ENCODE measurements around the gene DUSP6. TPM values are rescaled to one million over a fixed set of nuclear protein-coding genes. Genes with fewer than 3 reads are reported as not detected.

DUSP6 gene
- total and polyA plus RNA-seq, 4 donors: 24.1 to 37.0 (median 35.3) TPM

DNA sequence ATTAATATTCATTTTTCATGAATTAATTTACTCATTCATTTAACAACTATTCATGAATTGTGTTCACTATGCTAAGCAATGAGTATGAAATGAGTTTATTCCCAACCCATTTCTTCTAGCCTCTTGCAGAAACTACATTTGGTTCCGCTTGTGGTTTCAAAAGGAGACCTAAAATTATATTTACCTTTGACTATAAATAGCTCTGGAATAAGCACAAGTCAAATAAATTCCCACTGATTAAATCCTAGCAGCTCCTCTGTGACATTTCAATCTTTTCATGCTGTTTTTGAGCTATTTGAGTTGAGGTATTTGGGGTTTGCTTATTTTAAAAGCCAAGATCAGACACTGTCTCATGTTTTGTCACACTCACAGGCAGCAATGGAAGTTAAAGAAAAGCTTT, 46.9 kb downstream of the DUSP6 start (continued):
- TF ChIP-seq, protein P1, sequence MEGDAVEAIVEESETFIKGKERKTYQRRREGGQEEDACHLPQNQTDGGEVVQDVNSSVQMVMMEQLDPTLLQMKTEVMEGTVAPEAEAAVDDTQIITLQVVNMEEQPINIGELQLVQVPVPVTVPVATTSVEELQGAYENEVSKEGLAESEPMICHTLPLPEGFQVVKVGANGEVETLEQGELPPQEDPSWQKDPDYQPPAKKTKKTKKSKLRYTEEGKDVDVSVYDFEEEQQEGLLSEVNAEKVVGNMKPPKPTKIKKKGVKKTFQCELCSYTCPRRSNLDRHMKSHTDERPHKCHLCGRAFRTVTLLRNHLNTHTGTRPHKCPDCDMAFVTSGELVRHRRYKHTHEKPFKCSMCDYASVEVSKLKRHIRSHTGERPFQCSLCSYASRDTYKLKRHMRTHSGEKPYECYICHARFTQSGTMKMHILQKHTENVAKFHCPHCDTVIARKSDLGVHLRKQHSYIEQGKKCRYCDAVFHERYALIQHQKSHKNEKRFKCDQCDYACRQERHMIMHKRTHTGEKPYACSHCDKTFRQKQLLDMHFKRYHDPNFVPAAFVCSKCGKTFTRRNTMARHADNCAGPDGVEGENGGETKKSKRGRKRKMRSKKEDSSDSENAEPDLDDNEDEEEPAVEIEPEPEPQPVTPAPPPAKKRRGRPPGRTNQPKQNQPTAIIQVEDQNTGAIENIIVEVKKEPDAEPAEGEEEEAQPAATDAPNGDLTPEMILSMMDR (IDR thresholded peaks at IDR 0.05; ENCODE audit: low read depth, low read length, missing input control): no peak

DNA sequence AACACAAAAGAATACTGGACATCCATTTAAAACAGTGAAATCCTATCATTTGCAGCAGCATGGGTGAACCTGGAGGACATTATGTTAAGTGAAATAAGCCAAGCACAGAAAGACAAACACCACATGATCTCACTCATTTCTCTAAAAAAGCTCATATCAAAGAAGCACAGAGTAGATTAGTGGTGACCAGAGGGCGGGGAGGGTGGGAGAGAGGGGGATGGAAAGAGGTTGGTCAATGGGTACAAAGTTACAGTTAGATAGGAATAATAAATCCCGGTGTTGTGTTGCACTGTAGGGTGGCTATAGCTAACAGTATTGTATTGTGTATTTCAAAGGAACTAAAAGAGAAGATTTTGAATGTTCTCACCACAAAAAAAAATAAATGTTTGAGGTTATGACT, 52.4 kb downstream of the DUSP6 start:
- H3K36me3 ChIP-seq (ENCODE audit: control insufficient read depth in 4 of 4, insufficient read depth in 3 of 4, low read depth in 1 of 4, low read length in 3 of 4): no peaks in the 10 kb centered on the region
- no peak for DNase-seq (ENCODE audit: low spot score)
- 91% methylated on average over 2 of the region's 2 CpGs for WGBS
- H3K9me3 ChIP-seq (ENCODE audit: control insufficient read depth in 4 of 4, low read length in 3 of 4): no peaks in the 10 kb centered on the region
- peaks cover 0 to 3% (median under 1%) of the 10 kb centered on the region in 4 donors for H3K4me1 ChIP-seq (ENCODE audit: control insufficient read depth in 4 of 4, insufficient read depth in 4 of 4, low read length in 3 of 4)
- H3K9ac ChIP-seq (ENCODE audit: low read depth in 1 of 2, low read length in 2 of 2): no peak overlapping the region
- TF ChIP-seq NR2F2 (IDR thresholded peaks at IDR 0.05): no peak
- no peak overlapping the region for H3K4me3 ChIP-seq (ENCODE audit: low read depth in 1 of 3, low read length in 3 of 3)
- H3K27ac ChIP-seq (ENCODE audit: low read depth in 1 of 2, low read length in 2 of 2): no peak overlapping the region
- H3K27me3 ChIP-seq (ENCODE audit: control insufficient read depth in 4 of 4, insufficient read depth in 4 of 4, low read length in 3 of 4): no peaks in the 10 kb centered on the region

DNA sequence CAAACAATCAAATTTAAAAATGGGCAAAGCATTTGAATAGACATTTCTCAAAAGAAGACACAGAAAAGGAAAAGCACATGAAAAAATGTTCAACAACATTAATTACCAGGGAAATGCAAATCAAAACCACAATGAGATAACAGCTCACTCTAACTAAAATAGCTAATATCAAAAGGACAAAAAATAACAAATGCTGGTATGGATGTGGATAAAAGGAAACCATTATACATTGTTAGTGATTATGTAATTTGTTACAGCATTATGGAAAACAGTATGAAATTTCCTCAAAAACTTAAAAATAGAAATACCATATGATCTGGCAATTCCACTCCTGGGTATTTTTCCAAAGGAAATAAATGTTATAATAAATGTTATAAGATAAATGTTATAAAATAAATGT, 52.9 kb downstream of the DUSP6 start:
- H3K36me3 ChIP-seq (ENCODE audit: control insufficient read depth in 4 of 4, insufficient read depth in 3 of 4, low read depth in 1 of 4, low read length in 3 of 4): no peaks in the 10 kb centered on the region
- H3K27me3 ChIP-seq (ENCODE audit: control insufficient read depth in 4 of 4, insufficient read depth in 4 of 4, low read length in 3 of 4): no peaks in the 10 kb centered on the region
- H3K4me3 ChIP-seq (ENCODE audit: low read depth in 1 of 3, low read length in 3 of 3): no peak overlapping the region
- H3K9ac ChIP-seq (ENCODE audit: low read depth in 1 of 2, low read length in 2 of 2): no peak overlapping the region
- H3K4me1 ChIP-seq (ENCODE audit: control insufficient read depth in 4 of 4, insufficient read depth in 4 of 4, low read length in 3 of 4): no peaks in the 10 kb centered on the region
- no peak for DNase-seq (ENCODE audit: low spot score)
- H3K27ac ChIP-seq (ENCODE audit: low read depth in 1 of 2, low read length in 2 of 2): no peak overlapping the region
- no peak for TF ChIP-seq RAD21 (IDR thresholded peaks at IDR 0.05)
- no peak for TF ChIP-seq EGR1 (IDR thresholded peaks at IDR 0.05; ENCODE audit: low read depth in 2 of 2)
- TF ChIP-seq HNF4G (IDR thresholded peaks at IDR 0.05): no peak
- TF ChIP-seq YY1 (IDR thresholded peaks at IDR 0.05): no peak
- TF ChIP-seq FOXA2 (IDR thresholded peaks at IDR 0.05): no peak
- TF ChIP-seq, protein P2, sequence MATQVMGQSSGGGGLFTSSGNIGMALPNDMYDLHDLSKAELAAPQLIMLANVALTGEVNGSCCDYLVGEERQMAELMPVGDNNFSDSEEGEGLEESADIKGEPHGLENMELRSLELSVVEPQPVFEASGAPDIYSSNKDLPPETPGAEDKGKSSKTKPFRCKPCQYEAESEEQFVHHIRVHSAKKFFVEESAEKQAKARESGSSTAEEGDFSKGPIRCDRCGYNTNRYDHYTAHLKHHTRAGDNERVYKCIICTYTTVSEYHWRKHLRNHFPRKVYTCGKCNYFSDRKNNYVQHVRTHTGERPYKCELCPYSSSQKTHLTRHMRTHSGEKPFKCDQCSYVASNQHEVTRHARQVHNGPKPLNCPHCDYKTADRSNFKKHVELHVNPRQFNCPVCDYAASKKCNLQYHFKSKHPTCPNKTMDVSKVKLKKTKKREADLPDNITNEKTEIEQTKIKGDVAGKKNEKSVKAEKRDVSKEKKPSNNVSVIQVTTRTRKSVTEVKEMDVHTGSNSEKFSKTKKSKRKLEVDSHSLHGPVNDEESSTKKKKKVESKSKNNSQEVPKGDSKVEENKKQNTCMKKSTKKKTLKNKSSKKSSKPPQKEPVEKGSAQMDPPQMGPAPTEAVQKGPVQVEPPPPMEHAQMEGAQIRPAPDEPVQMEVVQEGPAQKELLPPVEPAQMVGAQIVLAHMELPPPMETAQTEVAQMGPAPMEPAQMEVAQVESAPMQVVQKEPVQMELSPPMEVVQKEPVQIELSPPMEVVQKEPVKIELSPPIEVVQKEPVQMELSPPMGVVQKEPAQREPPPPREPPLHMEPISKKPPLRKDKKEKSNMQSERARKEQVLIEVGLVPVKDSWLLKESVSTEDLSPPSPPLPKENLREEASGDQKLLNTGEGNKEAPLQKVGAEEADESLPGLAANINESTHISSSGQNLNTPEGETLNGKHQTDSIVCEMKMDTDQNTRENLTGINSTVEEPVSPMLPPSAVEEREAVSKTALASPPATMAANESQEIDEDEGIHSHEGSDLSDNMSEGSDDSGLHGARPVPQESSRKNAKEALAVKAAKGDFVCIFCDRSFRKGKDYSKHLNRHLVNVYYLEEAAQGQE (IDR thresholded peaks at IDR 0.05): no peak
- TF ChIP-seq RXRA (IDR thresholded peaks at IDR 0.05): no peak
- TF ChIP-seq JUND (IDR thresholded peaks at IDR 0.05): no peak
- no peaks in the 10 kb centered on the region for H3K9me3 ChIP-seq (ENCODE audit: control insufficient read depth in 4 of 4, low read length in 3 of 4)

Small RNA genes lying within 50 kb of the gene (small RNA-seq; reads per million reads assigned to genes)
- not detected for gene MRPS6P4

Other genes with a start within 250 kb of the DUSP6 start
- 10 to 100 TPM in 1 of 2 donors, 1 to 10 TPM in 1; 8.6 to 17.1 TPM for gene GALNT4, start 172.3 kb upstream of the DUSP6 start, total RNA-seq
- gene GALNT4, start 172.3 kb upstream of the DUSP6 start, polyA plus RNA-seq: 1 to 10 TPM; 1.7 to 2.7 TPM
- 10 to 100 TPM in 1 of 2 donors, 1 to 10 TPM in 1; 10.0 to 28.2 TPM for gene POC1B, start 173.5 kb upstream of the DUSP6 start, total RNA-seq
- gene POC1B, start 173.5 kb upstream of the DUSP6 start, polyA plus RNA-seq: 1 to 10 TPM; 5.0 to 5.2 TPM

All from liver (tissue), 10 donors.